Cardiac fibroblast (primary cell): ENCODE measurements around the gene CCKAR.

ENCODE experiments used
- DNase-seq, 2 donors: peaks; one replicate each; pipeline versions ENCODE4 v3.0.0 to v3.0.0-alpha.2; 2010; ENCODE audit warnings: low read depth in 2 of 2
- H3K4me3 ChIP-seq, 2 donors: replicated peaks in 1 of 2; 1 replicate in 1 of 2; 2 replicates in 1 of 2; pipeline ENCODE4 v1.5.1; 2011; ENCODE audit warnings: low read depth in 2 of 2, low read length in 2 of 2, mild to moderate bottlenecking in 2 of 2, moderate library complexity in 1 of 2
- CTCF ChIP-seq: IDR thresholded peaks from one replicate; pipeline ENCODE4 v1.5.1; 2011; ENCODE audit warnings: low read depth, mild to moderate bottlenecking, low read length, inconsistent platforms

The CCKAR gene, protein sequence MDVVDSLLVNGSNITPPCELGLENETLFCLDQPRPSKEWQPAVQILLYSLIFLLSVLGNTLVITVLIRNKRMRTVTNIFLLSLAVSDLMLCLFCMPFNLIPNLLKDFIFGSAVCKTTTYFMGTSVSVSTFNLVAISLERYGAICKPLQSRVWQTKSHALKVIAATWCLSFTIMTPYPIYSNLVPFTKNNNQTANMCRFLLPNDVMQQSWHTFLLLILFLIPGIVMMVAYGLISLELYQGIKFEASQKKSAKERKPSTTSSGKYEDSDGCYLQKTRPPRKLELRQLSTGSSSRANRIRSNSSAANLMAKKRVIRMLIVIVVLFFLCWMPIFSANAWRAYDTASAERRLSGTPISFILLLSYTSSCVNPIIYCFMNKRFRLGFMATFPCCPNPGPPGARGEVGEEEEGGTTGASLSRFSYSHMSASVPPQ

GRCh38 chr4:26490111-26490959 is at the start of gene CCKAR:
Gene CCKAR (minus strand): TSS chr4:26490484. CDS start chr4:26490267, 217 bp downstream.
- peak within 1 kb of the TSS; percentile 4 to 11 for H3K4me3 ChIP-seq
- no peak for TF ChIP-seq CTCF
- DNase-seq = peak in 1 of 2 donors; percentile 8

GRCh38 chr4:26533685-26534084 is 43.4 kb upstream of the CCKAR start:
- no peak overlapping the region for H3K4me3 ChIP-seq
- no peak for DNase-seq
- no peak for TF ChIP-seq CTCF

- DNase-seq = no peak
- H3K4me3 ChIP-seq = no peak overlapping the region
- no peak for TF ChIP-seq CTCF
These were observed 41.3 kb upstream of the CCKAR start for GRCh38 chr4:26531491-26532116.

DNA sequence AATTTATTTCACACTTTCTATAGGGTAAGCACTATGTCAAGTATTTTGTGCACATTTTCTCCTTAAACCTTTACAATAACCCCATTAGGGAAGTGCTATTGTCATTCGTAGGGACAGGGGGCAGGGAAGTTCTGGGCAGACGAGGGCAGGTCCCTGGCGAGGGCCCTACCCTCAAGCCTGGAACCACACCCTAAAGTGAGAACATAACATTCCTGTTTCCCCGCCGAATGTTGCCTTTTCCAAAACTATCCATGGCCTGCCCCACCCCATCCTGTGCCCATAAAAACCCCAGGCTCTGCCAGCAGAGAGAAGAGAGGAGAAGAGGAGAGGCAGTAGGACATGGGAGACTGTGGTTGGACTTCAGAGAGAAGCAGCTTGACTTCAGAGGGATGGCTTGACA is 39.8 kb upstream of the CCKAR start:
- H3K4me3 ChIP-seq = no peak overlapping the region
- no peak for TF ChIP-seq CTCF
- DNase-seq = no peak

GRCh38 chr4:26529479-26529878 is 39.2 kb upstream of the CCKAR start:
- TF ChIP-seq CTCF = no peak
- no peak for DNase-seq
- H3K4me3 ChIP-seq = no peak overlapping the region

DNA sequence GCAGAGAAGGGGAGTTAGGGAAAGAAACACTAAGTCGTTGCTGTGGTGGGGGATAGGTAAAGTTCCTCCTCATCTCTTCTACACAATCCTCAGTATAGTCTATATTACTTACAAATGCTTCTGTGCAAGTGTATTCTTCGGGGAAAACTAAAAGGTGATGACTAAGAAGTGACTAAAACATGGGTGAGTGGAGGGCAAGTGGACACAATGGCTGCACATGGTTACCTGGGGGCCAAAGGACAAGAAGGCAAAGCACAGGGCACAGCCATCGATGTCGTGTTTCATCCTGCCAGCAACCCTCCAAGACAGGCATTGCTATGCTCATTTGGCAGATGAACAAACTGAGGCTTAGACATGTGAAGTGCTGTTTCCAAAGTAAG is 35.5 kb upstream of the CCKAR start:
- DNase-seq = peak in 1 of 2 donors; percentile 57
- TF ChIP-seq CTCF = no peak
- no peak overlapping the region for H3K4me3 ChIP-seq
